ENCODE measurements around the gene CTCF. TPM values are rescaled to one million over a fixed set of nuclear protein-coding genes. Genes with fewer than 3 reads are reported as not detected.

Gene CTCF
- total RNA-seq, 1 donor from 2014 or later: 25.1 TPM

GRCh38 chr16:67663877-67664222, 101.5 kb downstream of the CTCF start:
- no peak for DNase-seq (ENCODE audit: low read depth, low spot score)

- no peak for DNase-seq (ENCODE audit: low read depth, low spot score)
Measured at GRCh38 chr16:67664258-67664657, 101.9 kb downstream of the CTCF start.

- DNase-seq (ENCODE audit: low read depth, low spot score): no peak
Measured at GRCh38 chr16:67664871-67665270, 102.5 kb downstream of the CTCF start.

GRCh38 chr16:67665598-67665997, 103.3 kb downstream of the CTCF start:
- no peak for DNase-seq (ENCODE audit: low read depth, low spot score)

- no peak for DNase-seq (ENCODE audit: low read depth, low spot score)
Measured at GRCh38 chr16:67666032-67666551, 103.8 kb downstream of the CTCF start.

- no peak for DNase-seq (ENCODE audit: low read depth, low spot score)
Measured at GRCh38 chr16:67666559-67667452, 104.5 kb downstream of the CTCF start, which contains the start of the genes C16orf86 and ENKD1. TSS of gene C16orf86 (plus strand) at chr16:67666814. CDS start at chr16:67666971, 157 bp downstream. TSS of gene ENKD1 (minus strand) at chr16:67666750. CDS start at chr16:67666442, 308 bp downstream.

- DNase-seq (ENCODE audit: low read depth, low spot score): no peak
Measured at GRCh38 chr16:67667453-67667816, 105.1 kb downstream of the CTCF start.

GRCh38 chr16:67667817-67668494, 105.6 kb downstream of the CTCF start:
- DNase-seq (ENCODE audit: low read depth, low spot score): peak; percentile 79

GRCh38 chr16:67668495-67669157, 106.3 kb downstream of the CTCF start:
- no peak for DNase-seq (ENCODE audit: low read depth, low spot score)

- no peak for DNase-seq (ENCODE audit: low read depth, low spot score)
Measured at GRCh38 chr16:67669499-67670101, 107.3 kb downstream of the CTCF start.

- no peak for DNase-seq (ENCODE audit: low read depth, low spot score)
Measured at GRCh38 chr16:67672306-67672705, 110.0 kb downstream of the CTCF start.

GRCh38 chr16:67672739-67673662, 110.7 kb downstream of the CTCF start:
- DNase-seq (ENCODE audit: low read depth, low spot score): no peak

- peak; percentile 68 for DNase-seq (ENCODE audit: low read depth, low spot score)
Measured at GRCh38 chr16:67673712-67674580, 111.6 kb downstream of the CTCF start.

GRCh38 chr16:67674851-67675578, 112.7 kb downstream of the CTCF start:
- no peak for DNase-seq (ENCODE audit: low read depth, low spot score)

- DNase-seq (ENCODE audit: low read depth, low spot score): no peak
Measured at GRCh38 chr16:67675579-67675935, 113.2 kb downstream of the CTCF start.

- no peak for DNase-seq (ENCODE audit: low read depth, low spot score)
Measured at GRCh38 chr16:67675999-67676398, 113.7 kb downstream of the CTCF start.

GRCh38 chr16:67676516-67676915, 114.2 kb downstream of the CTCF start:
- DNase-seq (ENCODE audit: low read depth, low spot score): peak; percentile 58

GRCh38 chr16:67676939-67677338, 114.6 kb downstream of the CTCF start:
- DNase-seq (ENCODE audit: low read depth, low spot score): no peak

- no peak for DNase-seq (ENCODE audit: low read depth, low spot score)
Measured at GRCh38 chr16:67677712-67678111, 115.4 kb downstream of the CTCF start.
